ENCODE data around the gene HDAC9. TPM values are rescaled to one million over a fixed set of nuclear protein-coding genes. Genes with fewer than 3 reads are reported as not detected.

The HDAC9 gene
- total RNA-seq, 1 experiment from 2014 or later = 7.7 TPM

DNA sequence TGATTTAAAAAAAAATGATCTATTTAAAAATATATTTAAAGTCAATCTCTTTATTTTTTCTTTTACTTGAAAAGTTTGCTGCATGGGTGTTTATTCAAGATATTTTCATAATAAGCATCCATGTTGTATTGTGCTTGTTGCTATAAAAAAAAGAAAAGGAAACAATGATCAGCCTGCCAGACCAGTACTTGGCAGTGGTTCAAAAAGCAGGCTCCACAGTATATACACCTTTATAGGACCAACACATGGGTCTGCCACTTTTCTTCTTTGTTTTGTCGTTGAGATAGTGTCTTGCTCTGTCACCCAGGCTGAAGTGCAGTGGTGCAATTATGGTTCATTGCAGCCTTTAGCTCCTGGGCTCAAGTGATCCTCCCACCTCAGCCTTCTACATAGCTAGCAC is 393.9 kb downstream of the HDAC9 start:
- no CpG with 5 or more reads among the region's 1 CpG for WGBS (ENCODE audit: extremely low coverage, insufficient read length, low lambda C conversion rate)
- H3K9me3 Mint-ChIP-seq = no peaks in the 10 kb centered on the region
- Histone ChIP-seq H3K27ac (ENCODE audit: insufficient read length, low read depth, low read length) (no peak overlapping the region), H4K5ac (ENCODE audit: insufficient read length, low read depth, low read length) (no peak overlapping the region), H4K20me1 (ENCODE audit: control insufficient read depth, insufficient read depth, insufficient read length) (no peaks in the 10 kb centered on the region), H2AK5ac (ENCODE audit: insufficient read length, low read length) (no peak overlapping the region), H3K4me1 (ENCODE audit: insufficient read depth, low read length) (no peaks in the 10 kb centered on the region), H3K4me2 (ENCODE audit: insufficient read depth, insufficient read length, low read length) (no peak overlapping the region), H2BK12ac (ENCODE audit: insufficient read length, low read depth, low read length) (no peak overlapping the region), H2BK5ac (ENCODE audit: insufficient read length, low read length) (no peak overlapping the region), H3K4ac (ENCODE audit: low read depth, low read length) (no peak overlapping the region), H3K14ac (ENCODE audit: insufficient read depth, low read length) (no peak overlapping the region), H2BK120ac (ENCODE audit: low read depth, low read length, poor library complexity, severe bottlenecking) (no peak overlapping the region), H3K18ac (ENCODE audit: insufficient read length, low read depth, low read length) (no peak overlapping the region), H2AFZ (ENCODE audit: low read length) (no peak overlapping the region), H3K27me3 (ENCODE audit: insufficient read depth, low read length) (no peaks in the 10 kb centered on the region), H3T11ph (ENCODE audit: low read length) (no peak overlapping the region), H4K91ac (ENCODE audit: insufficient read length, low read depth, low read length) (no peak overlapping the region), H3K79me2 (ENCODE audit: insufficient read depth, low read length) (no peaks in the 10 kb centered on the region), H2BK15ac (ENCODE audit: low read depth, low read length) (no peak overlapping the region), H3K23ac (ENCODE audit: insufficient read length, low read depth, low read length) (no peak overlapping the region), H4K8ac (replicated peaks; ENCODE audit: insufficient read length, low read depth, low read length) (no peak overlapping the region), H3K9me3 (ENCODE audit: control insufficient read depth, low read depth, low read length) (no peaks in the 10 kb centered on the region), H3K23me2 (ENCODE audit: insufficient read length, low read depth, low read length, poor library complexity, severe bottlenecking) (no peaks in the 10 kb centered on the region), H2BK20ac (ENCODE audit: low read depth, low read length, poor library complexity, severe bottlenecking) (no peak overlapping the region), H3K56ac (ENCODE audit: insufficient read length, low read depth, low read length) (no peak overlapping the region), H3K79me1 (ENCODE audit: insufficient read depth, low read depth, low read length, poor library complexity, severe bottlenecking) (no peaks in the 10 kb centered on the region), H3K9ac (ENCODE audit: extremely low read depth, insufficient read length, low read length) (no peak overlapping the region)
- TF ChIP-seq, protein P1, sequence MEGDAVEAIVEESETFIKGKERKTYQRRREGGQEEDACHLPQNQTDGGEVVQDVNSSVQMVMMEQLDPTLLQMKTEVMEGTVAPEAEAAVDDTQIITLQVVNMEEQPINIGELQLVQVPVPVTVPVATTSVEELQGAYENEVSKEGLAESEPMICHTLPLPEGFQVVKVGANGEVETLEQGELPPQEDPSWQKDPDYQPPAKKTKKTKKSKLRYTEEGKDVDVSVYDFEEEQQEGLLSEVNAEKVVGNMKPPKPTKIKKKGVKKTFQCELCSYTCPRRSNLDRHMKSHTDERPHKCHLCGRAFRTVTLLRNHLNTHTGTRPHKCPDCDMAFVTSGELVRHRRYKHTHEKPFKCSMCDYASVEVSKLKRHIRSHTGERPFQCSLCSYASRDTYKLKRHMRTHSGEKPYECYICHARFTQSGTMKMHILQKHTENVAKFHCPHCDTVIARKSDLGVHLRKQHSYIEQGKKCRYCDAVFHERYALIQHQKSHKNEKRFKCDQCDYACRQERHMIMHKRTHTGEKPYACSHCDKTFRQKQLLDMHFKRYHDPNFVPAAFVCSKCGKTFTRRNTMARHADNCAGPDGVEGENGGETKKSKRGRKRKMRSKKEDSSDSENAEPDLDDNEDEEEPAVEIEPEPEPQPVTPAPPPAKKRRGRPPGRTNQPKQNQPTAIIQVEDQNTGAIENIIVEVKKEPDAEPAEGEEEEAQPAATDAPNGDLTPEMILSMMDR (conservative IDR thresholded peaks at IDR 0.05) = no peak
- H3K36me3 Mint-ChIP-seq (ENCODE audit: insufficient read depth in 1 of 3, low read depth in 3 of 3) = no peaks in the 10 kb centered on the region
- H3K4me1 Mint-ChIP-seq = no peaks in the 10 kb centered on the region
- no peaks in the 10 kb centered on the region for H3K27me3 Mint-ChIP-seq (ENCODE audit: low read depth)
- no peak overlapping the region for H3K27ac Mint-ChIP-seq
- H3K4me3 Mint-ChIP-seq = no peak overlapping the region
- DNase-seq = no peak

Data from H9 (cell line).